ENCODE data around the gene HACL1. TPM values are rescaled to one million over a fixed set of nuclear protein-coding genes. Genes with fewer than 3 reads are reported as not detected.
"Not testable (repeated sequence)": the region's sequence is repeated elsewhere in the genome, so short reads cannot be mapped to it uniquely, and the experiment has no call there.

HACL1 gene
- total and polyA plus RNA-seq, 4 donors = 15.6 to 29.4 (median 20.3) TPM

GRCh38 chr3:15612001-15612400 is 10.6 kb upstream of the HACL1 start:
- H3K36me3 ChIP-seq (ENCODE audit: control insufficient read depth, insufficient read depth, low read length) = no peaks in the 10 kb centered on the region
- H3K9me3 ChIP-seq (ENCODE audit: control insufficient read depth, insufficient read depth, low read length) = no peaks in the 10 kb centered on the region
- H3K4me1 ChIP-seq (ENCODE audit: control insufficient read depth, insufficient read depth, low read length) = no peaks in the 10 kb centered on the region
- no peaks in the 10 kb centered on the region for H3K27me3 ChIP-seq (ENCODE audit: control insufficient read depth, insufficient read depth, low read length)
- DNase-seq (ENCODE audit: low read depth in 4 of 6, low spot score in 6 of 6) = no peak
- no peak overlapping the region for H3K27ac ChIP-seq (ENCODE audit: low read depth, low read length)
- no peak overlapping the region for H3K4me3 ChIP-seq (ENCODE audit: low read depth, low read length)
- WGBS (ENCODE audit: insufficient coverage) = no CpG with 5 or more reads among the region's 1 CpG

- H3K9me3 ChIP-seq (ENCODE audit: control insufficient read depth, insufficient read depth, low read length) = no peaks in the 10 kb centered on the region
- 100% methylated on average over 2 of the region's 3 CpGs for WGBS (ENCODE audit: insufficient coverage)
- no peaks in the 10 kb centered on the region for H3K36me3 ChIP-seq (ENCODE audit: control insufficient read depth, insufficient read depth, low read length)
- no peak overlapping the region for H3K4me3 ChIP-seq (ENCODE audit: low read depth, low read length)
- H3K27ac ChIP-seq (ENCODE audit: low read depth, low read length) = no peak overlapping the region
- H3K27me3 ChIP-seq (ENCODE audit: control insufficient read depth, insufficient read depth, low read length) = no peaks in the 10 kb centered on the region
- no peak for DNase-seq (ENCODE audit: low read depth in 4 of 6, low spot score in 6 of 6)
- no peaks in the 10 kb centered on the region for H3K4me1 ChIP-seq (ENCODE audit: control insufficient read depth, insufficient read depth, low read length)
Measured at GRCh38 chr3:15611018-15611417, 9.6 kb upstream of the HACL1 start.

DNA sequence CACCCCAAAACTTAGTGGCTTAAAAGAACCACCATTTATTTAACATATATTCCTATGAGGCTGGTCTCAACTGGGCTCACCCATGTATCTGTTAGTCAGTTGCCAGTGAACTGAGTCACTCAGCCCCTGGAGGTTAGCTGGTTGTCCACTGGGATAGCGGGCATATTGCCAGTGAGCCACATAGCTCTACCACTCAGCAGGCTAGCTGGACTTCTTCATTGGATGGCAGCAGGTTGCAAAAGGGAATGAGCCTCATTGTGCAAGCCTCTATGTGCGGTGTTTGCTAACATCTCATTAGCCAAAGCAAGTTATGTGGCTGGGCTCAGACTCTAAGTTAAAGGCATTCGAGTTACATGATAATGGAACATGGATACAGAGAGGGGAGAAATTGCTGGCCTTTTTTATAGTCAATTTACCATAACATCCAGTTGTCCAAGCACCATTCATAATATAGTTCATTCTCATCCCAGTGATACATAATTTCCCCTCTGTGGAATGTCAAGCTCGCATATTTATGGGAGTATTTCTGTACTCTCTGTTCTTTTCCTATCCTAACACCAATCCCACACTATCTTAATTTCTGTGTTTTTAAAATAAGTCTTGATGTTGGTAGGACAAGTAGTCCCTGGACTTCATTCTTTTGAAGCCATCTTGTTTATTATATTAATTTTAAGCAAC is 8.9 kb upstream of the HACL1 start:
- no peak for DNase-seq (ENCODE audit: low read depth in 4 of 6, low spot score in 6 of 6)
- H3K36me3 ChIP-seq (ENCODE audit: control insufficient read depth, insufficient read depth, low read length) = no peaks in the 10 kb centered on the region
- no peak overlapping the region for H3K27ac ChIP-seq (ENCODE audit: low read depth, low read length)
- no peak overlapping the region for H3K4me3 ChIP-seq (ENCODE audit: low read depth, low read length)
- H3K9me3 ChIP-seq (ENCODE audit: control insufficient read depth, insufficient read depth, low read length) = no peaks in the 10 kb centered on the region
- no peaks in the 10 kb centered on the region for H3K27me3 ChIP-seq (ENCODE audit: control insufficient read depth, insufficient read depth, low read length)
- no peaks in the 10 kb centered on the region for H3K4me1 ChIP-seq (ENCODE audit: control insufficient read depth, insufficient read depth, low read length)
- WGBS (ENCODE audit: insufficient coverage) = 86% methylated on average over 1 of the region's 4 CpGs

DNA sequence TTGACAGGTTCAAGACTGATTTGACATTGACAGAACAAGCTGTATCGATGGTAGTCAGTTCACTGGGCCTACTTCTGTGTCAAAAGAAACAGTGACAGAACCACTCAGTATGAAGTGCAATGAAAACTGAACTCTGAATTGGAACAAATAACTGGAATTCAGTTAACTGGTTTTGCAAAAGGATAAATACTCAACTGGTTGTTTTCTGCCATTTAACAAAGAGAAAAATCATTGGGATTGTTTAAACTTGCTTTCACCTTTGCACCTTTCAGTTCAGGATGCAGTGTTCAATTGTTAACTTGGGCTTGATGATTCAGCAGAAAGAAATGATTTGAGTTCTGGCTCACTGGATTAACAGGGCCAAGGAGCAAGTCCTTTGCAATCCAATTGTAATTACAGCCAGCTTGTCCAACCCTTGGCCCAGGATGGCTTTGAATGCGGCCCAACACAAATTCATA is 5.1 kb upstream of the HACL1 start:
- Histone ChIP-seq H3K4me1 (ENCODE audit: control insufficient read depth, insufficient read depth, low read length) (no peaks in the 10 kb centered on the region), H3K4me3 (ENCODE audit: low read depth, low read length) (no peak overlapping the region)
- WGBS (ENCODE audit: insufficient coverage) = 91% methylated on average over 1 of the region's 2 CpGs

GRCh38 chr3:15604584-15604983 is 3.2 kb upstream of the HACL1 start:
- H3K27ac ChIP-seq (ENCODE audit: low read depth, low read length); H3K36me3 ChIP-seq (ENCODE audit: control insufficient read depth, insufficient read depth, low read length); H3K4me3 ChIP-seq (ENCODE audit: low read depth, low read length); H3K27me3 ChIP-seq (ENCODE audit: control insufficient read depth, insufficient read depth, low read length); H3K9me3 ChIP-seq (ENCODE audit: control insufficient read depth, insufficient read depth, low read length); DNase-seq (ENCODE audit: low read depth in 4 of 6, low spot score in 6 of 6); H3K4me1 ChIP-seq (ENCODE audit: control insufficient read depth, insufficient read depth, low read length): not testable (repeated sequence)
- WGBS (ENCODE audit: insufficient coverage) = 92% methylated on average over 1 of the region's 1 CpG

More for the DNA sequence above, 5.1 kb upstream of the HACL1 start:
- H3K36me3 ChIP-seq (ENCODE audit: control insufficient read depth, insufficient read depth, low read length) = no peaks in the 10 kb centered on the region
- H3K27ac ChIP-seq (ENCODE audit: low read depth, low read length) = no peak overlapping the region
- no peaks in the 10 kb centered on the region for H3K9me3 ChIP-seq (ENCODE audit: control insufficient read depth, insufficient read depth, low read length)
- DNase-seq (ENCODE audit: low read depth in 4 of 6, low spot score in 6 of 6) = peak in 1 of 6 donors; percentile 6
- H3K27me3 ChIP-seq (ENCODE audit: control insufficient read depth, insufficient read depth, low read length) = no peaks in the 10 kb centered on the region

- DNase-seq (ENCODE audit: low read depth in 4 of 6, low spot score in 6 of 6); H3K27me3 ChIP-seq (ENCODE audit: control insufficient read depth, insufficient read depth, low read length); H3K4me3 ChIP-seq (ENCODE audit: low read depth, low read length); H3K27ac ChIP-seq (ENCODE audit: low read depth, low read length); H3K9me3 ChIP-seq (ENCODE audit: control insufficient read depth, insufficient read depth, low read length); H3K4me1 ChIP-seq (ENCODE audit: control insufficient read depth, insufficient read depth, low read length): not testable (repeated sequence)
- H3K36me3 ChIP-seq (ENCODE audit: control insufficient read depth, insufficient read depth, low read length) = peaks cover 13% of the 10 kb centered on the region
- 100% methylated on average over 1 of the region's 3 CpGs for WGBS (ENCODE audit: insufficient coverage)
Measured at GRCh38 chr3:15602816-15603215, 1.4 kb upstream of the HACL1 start.

GRCh38 chr3:15602146-15602536 is 772 bp upstream of the HACL1 start:
- H3K27ac ChIP-seq (ENCODE audit: low read depth, low read length) = peak overlapping the region; percentile 89
- no peak for DNase-seq (ENCODE audit: low read depth in 4 of 6, low spot score in 6 of 6)
- 0% methylated on average over 2 of the region's 9 CpGs for WGBS (ENCODE audit: insufficient coverage)
- H3K4me3 ChIP-seq (ENCODE audit: low read depth, low read length) = peak overlapping the region; percentile 97
- no peaks in the 10 kb centered on the region for H3K27me3 ChIP-seq (ENCODE audit: control insufficient read depth, insufficient read depth, low read length)
- peaks cover 13% of the 10 kb centered on the region for H3K36me3 ChIP-seq (ENCODE audit: control insufficient read depth, insufficient read depth, low read length)
- H3K4me1 ChIP-seq (ENCODE audit: control insufficient read depth, insufficient read depth, low read length) = no peaks in the 10 kb centered on the region
- no peaks in the 10 kb centered on the region for H3K9me3 ChIP-seq (ENCODE audit: control insufficient read depth, insufficient read depth, low read length)

DNA sequence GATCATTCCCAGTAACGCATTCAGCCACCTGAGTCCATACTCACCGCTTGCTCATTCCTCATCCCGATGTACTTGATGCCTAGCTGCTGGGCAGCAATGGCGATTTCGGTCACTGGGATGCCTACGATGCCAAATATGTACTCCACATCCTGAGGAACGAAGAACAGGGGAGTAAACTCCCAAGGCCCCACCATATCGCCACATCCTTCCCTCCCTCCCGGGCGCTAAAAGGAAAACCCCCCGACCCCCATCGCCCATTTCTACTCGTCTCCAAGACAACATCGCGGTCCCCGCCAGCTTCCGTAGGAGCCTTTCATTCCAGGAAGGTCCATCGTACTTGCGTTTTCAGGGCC is 347 bp downstream of the HACL1 start:
- Histone ChIP-seq H3K36me3 (ENCODE audit: control insufficient read depth, insufficient read depth, low read length) (peaks cover 13% of the 10 kb centered on the region), H3K9me3 (ENCODE audit: control insufficient read depth, insufficient read depth, low read length) (no peaks in the 10 kb centered on the region), H3K4me3 (ENCODE audit: low read depth, low read length) (peak overlapping the region; percentile 97), H3K27me3 (ENCODE audit: control insufficient read depth, insufficient read depth, low read length) (no peaks in the 10 kb centered on the region), H3K27ac (ENCODE audit: low read depth, low read length) (peak overlapping the region; percentile 89), H3K4me1 (ENCODE audit: control insufficient read depth, insufficient read depth, low read length) (no peaks in the 10 kb centered on the region)
- DNase-seq (ENCODE audit: low read depth in 4 of 6, low spot score in 6 of 6) = no peak
- under 1% methylated on average over 19 of the region's 19 CpGs for WGBS (ENCODE audit: insufficient coverage)

DNA sequence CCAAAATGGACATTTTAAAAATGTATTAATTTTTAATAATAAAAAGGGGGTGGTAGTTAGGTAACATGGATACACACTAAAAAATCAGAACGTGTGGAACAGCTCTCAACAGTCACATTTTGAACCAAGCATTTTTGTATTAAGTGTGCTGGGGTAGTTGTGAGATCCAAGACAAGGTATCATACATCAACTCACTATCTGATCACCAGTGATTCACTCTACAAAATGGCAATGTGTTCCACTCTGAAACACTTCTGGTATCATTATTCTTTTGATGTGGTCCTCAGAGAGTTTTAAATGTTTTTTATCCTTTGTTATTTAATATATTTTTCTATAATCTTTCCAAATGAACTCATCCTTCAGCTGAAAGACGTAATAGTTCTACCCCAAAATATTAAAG is 5.4 kb downstream of the HACL1 start:
- H3K9me3 ChIP-seq (ENCODE audit: control insufficient read depth, insufficient read depth, low read length) = no peaks in the 10 kb centered on the region
- H3K27me3 ChIP-seq (ENCODE audit: control insufficient read depth, insufficient read depth, low read length) = no peaks in the 10 kb centered on the region
- no peaks in the 10 kb centered on the region for H3K4me1 ChIP-seq (ENCODE audit: control insufficient read depth, insufficient read depth, low read length)
- H3K36me3 ChIP-seq (ENCODE audit: control insufficient read depth, insufficient read depth, low read length) = peaks cover 17% of the 10 kb centered on the region
- H3K27ac ChIP-seq (ENCODE audit: low read depth, low read length) = no peak overlapping the region
- no CpG with 5 or more reads among the region's 2 CpGs for WGBS (ENCODE audit: insufficient coverage)
- H3K4me3 ChIP-seq (ENCODE audit: low read depth, low read length) = no peak overlapping the region
- DNase-seq (ENCODE audit: low read depth in 4 of 6, low spot score in 6 of 6) = no peak

- no CpG with 5 or more reads among the region's 8 CpGs for WGBS (ENCODE audit: insufficient coverage)
- Histone ChIP-seq H3K36me3 (ENCODE audit: control insufficient read depth, insufficient read depth, low read length) (peaks cover 19% of the 10 kb centered on the region), H3K9me3 (ENCODE audit: control insufficient read depth, insufficient read depth, low read length) (no peaks in the 10 kb centered on the region), H3K27me3 (ENCODE audit: control insufficient read depth, insufficient read depth, low read length) (no peaks in the 10 kb centered on the region), H3K4me3 (ENCODE audit: low read depth, low read length) (no peak overlapping the region), H3K27ac (ENCODE audit: low read depth, low read length) (no peak overlapping the region), H3K4me1 (ENCODE audit: control insufficient read depth, insufficient read depth, low read length) (no peaks in the 10 kb centered on the region)
- no peak for DNase-seq (ENCODE audit: low read depth in 4 of 6, low spot score in 6 of 6)
Measured at GRCh38 chr3:15592968-15593367, 8.4 kb downstream of the HACL1 start.

Data from spinal cord (tissue), 10 donors.